Right atrium auricular region (tissue), 2 donors: ENCODE measurements around the gene KCNAB1. TPM values are rescaled to one million over a fixed set of nuclear protein-coding genes. Genes with fewer than 3 reads are reported as not detected.

Source experiments
- DNase-seq: peaks from one replicate; pipeline ENCODE4 v3.0.0-alpha.2; 2019; ENCODE audit warnings: low spot score
- H3K27ac ChIP-seq, 2 donors: fragments of 200-600 bp; sonication (generic); 1 replicate in 1 of 2; 2 replicates in 1 of 2; pipeline ENCODE4 v1.5.1; 2016 to 2019
- H3K27me3 ChIP-seq, 2 donors: fragments of 200-600 bp; sonication (generic); one replicate each; pipeline versions ENCODE4 v1.5.1 to v1.6.0; 2017 to 2019
- H3K36me3 ChIP-seq: fragments of 200-600 bp; sonication (generic); one replicate; pipeline ENCODE4 v1.5.1; 2016
- H3K4me1 ChIP-seq, 2 donors: fragments of 200-600 bp; sonication (generic); one replicate each; pipeline versions ENCODE4 v1.5.1 to v1.6.0; 2017 to 2019
- H3K4me3 ChIP-seq, 2 donors: fragments of 200-600 bp; sonication (generic); 1 replicate in 1 of 2; 2 replicates in 1 of 2; pipeline ENCODE4 v1.5.1; 2017 to 2019; ENCODE audit warnings: mild to moderate bottlenecking in 1 of 2, moderate library complexity in 1 of 2
- H3K9me3 ChIP-seq, 2 donors: fragments of 200-600 bp; sonication (generic); one replicate each; pipeline ENCODE4 v1.5.1; 2019
- total RNA-seq, 2 donors: library from RNA; depleted of rRNA; stranded (reverse); fragments of >200 nt; gene quantifications; one replicate each; pipeline ENCODE4 v1.1.0, GENCODE V29; 2016
- TF ChIP-seq, protein P1 (sequence below), 2 donors: fragments of 200-600 bp; sonication (generic); IDR thresholded peaks; one replicate each; pipeline ENCODE4 v1.5.1; 2019; ENCODE audit warnings: antibody characterized with exemption in 2 of 2

KCNAB1 gene
- total RNA-seq, 2 donors from 2014 or later: 2.0 to 3.2 TPM

DNA sequence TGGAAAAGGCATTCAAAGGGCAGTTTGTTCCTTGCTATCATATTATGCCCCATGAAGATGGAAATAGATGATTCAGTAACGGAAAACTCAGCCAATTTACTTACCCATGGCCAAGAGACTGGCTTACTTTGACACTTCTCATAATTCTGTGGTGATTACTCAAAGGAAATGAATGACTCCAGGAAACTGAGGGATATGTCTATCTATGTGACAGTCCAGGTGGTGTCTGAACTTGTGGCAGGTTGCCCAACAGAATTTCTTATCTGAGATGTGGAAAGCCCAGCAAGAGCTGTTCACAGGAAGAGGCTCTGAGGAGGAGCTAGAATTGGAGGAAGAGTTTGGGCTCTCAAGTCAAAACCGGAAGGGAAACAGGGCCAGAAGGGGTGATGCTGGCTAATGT lies 91.2 kb downstream of the KCNAB1 start:
- no peak for DNase-seq
- Histone ChIP-seq H3K27me3 (no peaks in the 10 kb centered on the region), H3K36me3 (no peaks in the 10 kb centered on the region), H3K9me3 (no peaks in the 10 kb centered on the region), H3K27ac (no peak overlapping the region), H3K4me3 (no peak overlapping the region), H3K4me1 (peaks cover 0 to 22% of the 10 kb centered on the region in 2 donors)
- TF ChIP-seq, protein P1, sequence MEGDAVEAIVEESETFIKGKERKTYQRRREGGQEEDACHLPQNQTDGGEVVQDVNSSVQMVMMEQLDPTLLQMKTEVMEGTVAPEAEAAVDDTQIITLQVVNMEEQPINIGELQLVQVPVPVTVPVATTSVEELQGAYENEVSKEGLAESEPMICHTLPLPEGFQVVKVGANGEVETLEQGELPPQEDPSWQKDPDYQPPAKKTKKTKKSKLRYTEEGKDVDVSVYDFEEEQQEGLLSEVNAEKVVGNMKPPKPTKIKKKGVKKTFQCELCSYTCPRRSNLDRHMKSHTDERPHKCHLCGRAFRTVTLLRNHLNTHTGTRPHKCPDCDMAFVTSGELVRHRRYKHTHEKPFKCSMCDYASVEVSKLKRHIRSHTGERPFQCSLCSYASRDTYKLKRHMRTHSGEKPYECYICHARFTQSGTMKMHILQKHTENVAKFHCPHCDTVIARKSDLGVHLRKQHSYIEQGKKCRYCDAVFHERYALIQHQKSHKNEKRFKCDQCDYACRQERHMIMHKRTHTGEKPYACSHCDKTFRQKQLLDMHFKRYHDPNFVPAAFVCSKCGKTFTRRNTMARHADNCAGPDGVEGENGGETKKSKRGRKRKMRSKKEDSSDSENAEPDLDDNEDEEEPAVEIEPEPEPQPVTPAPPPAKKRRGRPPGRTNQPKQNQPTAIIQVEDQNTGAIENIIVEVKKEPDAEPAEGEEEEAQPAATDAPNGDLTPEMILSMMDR (IDR thresholded peaks at IDR 0.05): no peak

DNA sequence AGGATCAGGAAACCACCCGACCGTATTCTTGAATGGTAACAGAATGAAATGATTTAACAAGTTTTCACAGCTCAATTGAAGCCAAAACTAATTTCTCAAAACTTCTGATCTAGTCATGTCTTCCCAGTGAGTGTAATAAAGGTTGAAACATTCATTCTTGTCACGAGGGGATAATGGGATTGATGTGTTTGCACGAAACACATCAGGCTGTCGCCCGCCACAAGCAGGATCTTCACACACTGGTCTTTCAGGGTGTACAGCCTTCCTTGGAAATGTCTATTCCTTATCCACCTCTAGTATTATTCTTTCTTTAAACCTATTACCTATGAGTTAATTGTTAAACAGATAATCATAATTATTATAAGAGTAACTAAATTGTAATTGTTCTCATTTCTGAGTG lies 94.3 kb downstream of the KCNAB1 start:
- TF ChIP-seq, protein P1 (IDR thresholded peaks at IDR 0.05): no peak
- no peak for DNase-seq
- H3K4me3 ChIP-seq: no peak overlapping the region
- H3K9me3 ChIP-seq: no peaks in the 10 kb centered on the region
- H3K27me3 ChIP-seq: no peaks in the 10 kb centered on the region
- H3K36me3 ChIP-seq: no peaks in the 10 kb centered on the region
- peaks cover 0 to 4% of the 10 kb centered on the region in 2 donors for H3K4me1 ChIP-seq
- no peak overlapping the region for H3K27ac ChIP-seq

DNA sequence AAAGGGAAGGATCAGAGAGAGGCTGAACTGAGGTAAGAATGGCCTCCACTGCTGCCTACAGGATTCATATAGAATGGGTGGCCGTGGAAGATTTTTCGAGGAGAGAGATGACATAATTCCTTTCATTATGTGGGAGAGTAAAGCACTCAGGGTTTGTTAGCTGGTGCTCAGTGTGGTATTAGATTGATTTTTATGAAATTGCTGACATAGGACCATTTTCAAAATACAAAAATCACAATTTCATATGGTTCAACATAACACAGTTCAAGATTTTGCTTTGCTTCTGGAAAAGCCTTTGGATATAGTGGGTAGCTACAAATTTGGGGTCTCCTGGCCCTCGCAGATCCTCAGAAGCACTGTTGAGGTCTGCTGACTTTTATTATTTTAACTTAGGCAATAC lies 95.4 kb downstream of the KCNAB1 start:
- H3K36me3 ChIP-seq: no peaks in the 10 kb centered on the region
- no peak overlapping the region for H3K4me3 ChIP-seq
- TF ChIP-seq, protein P1 (IDR thresholded peaks at IDR 0.05): no peak
- no peaks in the 10 kb centered on the region for H3K27me3 ChIP-seq
- no peak overlapping the region for H3K27ac ChIP-seq
- no peak for DNase-seq
- H3K9me3 ChIP-seq: no peaks in the 10 kb centered on the region
- no peaks in the 10 kb centered on the region for H3K4me1 ChIP-seq

DNA sequence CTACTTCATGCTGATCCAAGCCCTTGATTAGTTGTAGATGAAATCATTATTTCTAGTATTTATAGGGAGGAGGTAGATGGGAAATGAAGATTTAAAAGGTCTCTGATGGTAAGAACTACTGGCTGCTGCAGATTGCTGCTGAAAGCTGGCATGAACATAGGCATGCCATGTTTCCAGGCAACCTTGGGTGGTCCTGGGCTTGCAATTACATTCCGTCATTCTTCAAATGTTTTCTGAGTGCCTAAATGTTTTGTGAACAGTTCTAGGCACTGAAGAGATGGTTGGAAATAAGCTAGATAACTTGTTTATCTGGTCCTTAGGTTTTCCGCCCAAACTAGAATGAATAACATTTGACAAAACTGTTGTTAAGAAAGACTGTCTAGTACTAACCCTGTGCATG lies 95.8 kb downstream of the KCNAB1 start:
- H3K27me3 ChIP-seq: no peaks in the 10 kb centered on the region
- TF ChIP-seq, protein P1 (IDR thresholded peaks at IDR 0.05): no peak
- H3K4me3 ChIP-seq: no peak overlapping the region
- no peak for DNase-seq
- H3K9me3 ChIP-seq: no peaks in the 10 kb centered on the region
- H3K27ac ChIP-seq: no peak overlapping the region
- H3K36me3 ChIP-seq: no peaks in the 10 kb centered on the region
- no peaks in the 10 kb centered on the region for H3K4me1 ChIP-seq

DNA sequence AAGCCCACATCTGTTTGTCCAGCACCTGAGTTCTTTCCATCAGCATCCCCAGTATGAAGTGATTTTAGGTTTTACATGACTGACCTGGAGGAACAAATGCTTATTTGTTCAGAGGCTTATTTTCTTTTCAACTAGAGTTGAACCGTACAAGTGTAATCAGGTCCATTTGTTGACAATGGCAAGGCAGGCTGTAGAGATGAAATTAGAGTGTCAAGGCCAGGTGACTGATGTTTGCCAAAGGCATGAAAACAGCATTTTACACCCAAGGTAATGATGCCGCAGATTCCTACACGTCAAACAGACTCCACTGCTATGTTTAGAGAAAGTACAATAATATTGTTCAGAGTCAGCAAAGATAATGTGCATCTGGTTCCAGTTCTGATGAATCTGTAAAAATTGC lies 96.5 kb downstream of the KCNAB1 start:
- no peak for DNase-seq
- TF ChIP-seq, protein P1 (IDR thresholded peaks at IDR 0.05): no peak
- no peaks in the 10 kb centered on the region for H3K36me3 ChIP-seq
- no peak overlapping the region for H3K4me3 ChIP-seq
- H3K27me3 ChIP-seq: no peaks in the 10 kb centered on the region
- no peaks in the 10 kb centered on the region for H3K9me3 ChIP-seq
- no peaks in the 10 kb centered on the region for H3K4me1 ChIP-seq
- H3K27ac ChIP-seq: no peak overlapping the region

DNA sequence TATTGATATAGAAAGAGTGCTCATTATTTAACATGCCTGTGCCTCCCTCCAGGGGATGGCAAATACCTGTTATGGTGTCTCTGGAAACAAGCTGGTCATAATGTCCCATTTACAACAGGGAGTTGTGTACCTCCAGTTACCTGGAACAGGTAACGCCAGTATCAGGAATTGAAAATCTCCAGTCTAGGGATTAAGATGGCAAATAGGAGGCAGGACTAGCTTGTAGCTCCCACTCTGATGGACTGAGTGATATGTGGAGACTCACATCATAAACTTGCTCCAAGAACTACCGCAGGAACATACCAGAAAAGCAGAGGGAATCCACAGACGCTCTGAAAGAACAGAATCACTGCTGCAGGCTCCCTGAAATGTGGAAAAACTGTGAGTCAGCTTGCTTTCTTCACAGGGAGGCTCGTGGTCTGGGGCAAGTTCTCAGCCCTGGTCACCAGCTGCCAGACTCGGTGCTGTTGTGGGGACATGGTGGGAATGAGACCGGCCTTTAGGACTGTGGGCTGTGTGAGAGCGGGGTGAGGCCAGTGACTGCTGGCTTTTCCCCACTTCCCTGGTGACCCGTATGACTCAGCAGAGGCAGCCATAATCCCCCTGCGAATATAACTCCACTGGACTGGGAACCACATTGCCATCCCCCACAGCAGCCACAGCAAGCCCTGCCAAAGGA lies 97.4 kb downstream of the KCNAB1 start:
- TF ChIP-seq, protein P1 (IDR thresholded peaks at IDR 0.05): no peak
- H3K4me3 ChIP-seq: no peak overlapping the region
- DNase-seq: no peak

More for the DNA sequence above, 97.4 kb downstream of the KCNAB1 start:
- no peaks in the 10 kb centered on the region for H3K9me3 ChIP-seq
- no peak overlapping the region for H3K27ac ChIP-seq
- no peaks in the 10 kb centered on the region for H3K27me3 ChIP-seq
- H3K36me3 ChIP-seq: no peaks in the 10 kb centered on the region
- no peaks in the 10 kb centered on the region for H3K4me1 ChIP-seq
